ENCODE results near the gene PIP4K2C.
A peak's percentile ranks its signal among the peaks of the same experiment; 100 is the strongest.
"Not testable (repeated sequence)": the region's sequence is repeated elsewhere in the genome, so short reads cannot be mapped to it uniquely, and the experiment has no call there.

The PIP4K2C gene

DNA sequence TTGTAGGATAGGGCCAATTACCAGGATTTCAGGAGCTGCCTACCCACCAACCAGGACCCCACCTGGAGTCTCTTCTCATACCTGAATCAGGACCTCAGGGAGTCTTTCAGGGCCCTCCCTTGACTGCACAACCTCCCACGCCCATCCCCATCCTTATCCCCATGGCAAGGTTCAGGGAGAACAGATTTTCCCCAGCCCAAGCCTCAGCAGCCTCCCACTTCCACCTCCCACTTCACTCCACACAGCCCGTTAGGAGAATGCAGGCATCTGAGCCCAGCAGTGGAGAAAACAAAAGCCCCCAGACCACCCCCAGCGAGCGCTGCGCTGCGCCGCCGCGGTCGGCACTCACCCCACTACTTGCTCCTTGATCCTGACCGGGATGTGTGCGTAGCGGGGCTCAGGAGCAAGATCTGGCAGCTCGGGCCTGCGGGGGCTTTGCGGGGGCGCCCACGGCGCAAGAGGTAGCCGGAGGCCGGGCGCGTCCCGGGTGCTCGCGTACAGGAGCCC, 40.6 kb downstream of the PIP4K2C start:
- H3K4me3 ChIP-seq (ENCODE audit: low read length), result peak overlapping the region; percentile 96

DNA sequence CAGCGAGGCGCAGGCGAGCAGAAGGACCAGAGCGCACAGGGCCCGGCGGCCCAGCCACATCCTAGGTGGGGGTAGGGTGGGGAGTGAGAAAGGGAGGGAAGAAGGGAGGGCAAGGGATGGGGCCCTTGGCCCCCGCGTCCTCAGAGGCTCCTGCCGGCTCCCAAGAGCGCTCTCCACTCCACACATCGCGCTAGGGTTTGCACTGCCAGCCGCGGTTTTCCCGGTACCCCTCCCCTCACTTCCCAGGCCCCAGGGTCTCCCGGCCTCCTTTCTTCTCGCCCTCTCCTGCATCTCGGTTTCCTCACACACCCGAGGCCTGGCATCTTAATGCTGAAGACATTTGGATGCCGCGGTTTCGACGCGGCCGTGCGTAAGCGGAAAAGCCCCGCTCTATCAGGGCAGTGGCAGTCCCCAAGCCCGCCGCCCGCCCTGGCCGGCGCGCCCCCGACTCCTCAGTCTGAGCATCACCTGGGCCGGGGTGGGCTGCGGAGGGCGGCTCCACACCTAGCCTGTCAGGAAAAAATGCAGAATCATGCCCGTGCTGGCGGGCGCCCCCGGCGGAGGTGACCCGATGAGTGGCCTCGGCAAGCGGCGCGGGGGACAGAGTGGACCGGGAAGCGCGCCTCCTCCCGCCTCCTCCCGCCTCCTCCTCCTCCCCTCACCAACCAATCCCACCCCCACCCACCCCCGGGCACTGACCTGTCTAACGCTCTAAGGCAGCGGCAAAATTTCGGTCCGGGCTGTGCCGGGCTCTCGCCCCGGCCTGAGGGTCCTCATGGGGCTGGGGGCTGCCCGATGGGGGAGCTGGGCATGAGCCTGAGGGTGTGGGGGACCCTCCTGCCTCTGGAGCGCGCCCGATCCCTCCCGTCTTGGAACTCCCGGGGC, 41.3 kb downstream of the PIP4K2C start:
- Histone ChIP-seq H3K27ac (ENCODE audit: low read length) (no peak overlapping the region), H3K9ac (ENCODE audit: low read length) (peak overlapping the region; percentile 82), H3K9me2 (replicated peaks; ENCODE audit: insufficient read depth, low read length) (no peaks in the 10 kb centered on the region), H3K4me3 (ENCODE audit: low read length) (peak overlapping the region; percentile 96), H3K79me2 (ENCODE audit: low read length) (peaks cover 10% of the 10 kb centered on the region; the same call in 1 of the 2 replicates), H3K36me3 (replicated peaks; ENCODE audit: insufficient read depth, low read length) (no peaks in the 10 kb centered on the region), H3F3A (ENCODE audit: insufficient read depth, low read length) (no peaks in the 10 kb centered on the region), H3K9me3 (replicated peaks; ENCODE audit: insufficient read depth, low read length) (no peaks in the 10 kb centered on the region), H3K27me3 (replicated peaks; ENCODE audit: insufficient read depth, low read length) (no peaks in the 10 kb centered on the region), H3K4me2 (ENCODE audit: low read depth, low read length) (peak overlapping the region; percentile 90), H3K4me1 (ENCODE audit: low read length) (peaks cover 11% of the 10 kb centered on the region; the same call in 1 of the 2 replicates), H2AFZ (ENCODE audit: low read length) (peak overlapping the region; percentile 97), H4K20me1 (ENCODE audit: insufficient read depth, low read length) (no peaks in the 10 kb centered on the region)
- no peak for TF ChIP-seq EZH2phosphoT487 (IDR thresholded peaks at IDR 0.05; ENCODE audit: low read length)
- TF ChIP-seq EZH2 (optimal IDR thresholded peaks at IDR 0.05; ENCODE audit: low read depth, low read length), result no peak
- TF ChIP-seq, protein P1, sequence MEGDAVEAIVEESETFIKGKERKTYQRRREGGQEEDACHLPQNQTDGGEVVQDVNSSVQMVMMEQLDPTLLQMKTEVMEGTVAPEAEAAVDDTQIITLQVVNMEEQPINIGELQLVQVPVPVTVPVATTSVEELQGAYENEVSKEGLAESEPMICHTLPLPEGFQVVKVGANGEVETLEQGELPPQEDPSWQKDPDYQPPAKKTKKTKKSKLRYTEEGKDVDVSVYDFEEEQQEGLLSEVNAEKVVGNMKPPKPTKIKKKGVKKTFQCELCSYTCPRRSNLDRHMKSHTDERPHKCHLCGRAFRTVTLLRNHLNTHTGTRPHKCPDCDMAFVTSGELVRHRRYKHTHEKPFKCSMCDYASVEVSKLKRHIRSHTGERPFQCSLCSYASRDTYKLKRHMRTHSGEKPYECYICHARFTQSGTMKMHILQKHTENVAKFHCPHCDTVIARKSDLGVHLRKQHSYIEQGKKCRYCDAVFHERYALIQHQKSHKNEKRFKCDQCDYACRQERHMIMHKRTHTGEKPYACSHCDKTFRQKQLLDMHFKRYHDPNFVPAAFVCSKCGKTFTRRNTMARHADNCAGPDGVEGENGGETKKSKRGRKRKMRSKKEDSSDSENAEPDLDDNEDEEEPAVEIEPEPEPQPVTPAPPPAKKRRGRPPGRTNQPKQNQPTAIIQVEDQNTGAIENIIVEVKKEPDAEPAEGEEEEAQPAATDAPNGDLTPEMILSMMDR (IDR thresholded peaks at IDR 0.05; ENCODE audit: low read length), result no peak
- peak; percentile 33 for DNase-seq

More for the DNA sequence above, 40.6 kb downstream of the PIP4K2C start:
- Histone ChIP-seq H3K4me2 (ENCODE audit: low read depth, low read length) (peak overlapping the region; percentile 90), H3K9ac (ENCODE audit: low read length) (no peak overlapping the region), H3K9me3 (replicated peaks; ENCODE audit: insufficient read depth, low read length) (no peaks in the 10 kb centered on the region), H3K27me3 (replicated peaks; ENCODE audit: insufficient read depth, low read length) (no peaks in the 10 kb centered on the region), H3K9me2 (replicated peaks; ENCODE audit: insufficient read depth, low read length) (no peaks in the 10 kb centered on the region), H4K20me1 (ENCODE audit: insufficient read depth, low read length) (no peaks in the 10 kb centered on the region), H2AFZ (ENCODE audit: low read length) (peak overlapping the region; percentile 97), H3K4me1 (ENCODE audit: low read length) (peaks cover 11% of the 10 kb centered on the region; the same call in 1 of the 2 replicates), H3K79me2 (ENCODE audit: low read length) (peaks cover 10% of the 10 kb centered on the region; the same call in 1 of the 2 replicates), H3F3A (ENCODE audit: insufficient read depth, low read length) (no peaks in the 10 kb centered on the region), H3K36me3 (replicated peaks; ENCODE audit: insufficient read depth, low read length) (no peaks in the 10 kb centered on the region), H3K27ac (ENCODE audit: low read length) (no peak overlapping the region)
- TF ChIP-seq EZH2 (optimal IDR thresholded peaks at IDR 0.05; ENCODE audit: low read depth, low read length) (no peak), EZH2phosphoT487 (IDR thresholded peaks at IDR 0.05; ENCODE audit: low read length) (no peak)
- TF ChIP-seq, protein P1 (IDR thresholded peaks at IDR 0.05; ENCODE audit: low read length), result no peak
- no peak for DNase-seq

DNA sequence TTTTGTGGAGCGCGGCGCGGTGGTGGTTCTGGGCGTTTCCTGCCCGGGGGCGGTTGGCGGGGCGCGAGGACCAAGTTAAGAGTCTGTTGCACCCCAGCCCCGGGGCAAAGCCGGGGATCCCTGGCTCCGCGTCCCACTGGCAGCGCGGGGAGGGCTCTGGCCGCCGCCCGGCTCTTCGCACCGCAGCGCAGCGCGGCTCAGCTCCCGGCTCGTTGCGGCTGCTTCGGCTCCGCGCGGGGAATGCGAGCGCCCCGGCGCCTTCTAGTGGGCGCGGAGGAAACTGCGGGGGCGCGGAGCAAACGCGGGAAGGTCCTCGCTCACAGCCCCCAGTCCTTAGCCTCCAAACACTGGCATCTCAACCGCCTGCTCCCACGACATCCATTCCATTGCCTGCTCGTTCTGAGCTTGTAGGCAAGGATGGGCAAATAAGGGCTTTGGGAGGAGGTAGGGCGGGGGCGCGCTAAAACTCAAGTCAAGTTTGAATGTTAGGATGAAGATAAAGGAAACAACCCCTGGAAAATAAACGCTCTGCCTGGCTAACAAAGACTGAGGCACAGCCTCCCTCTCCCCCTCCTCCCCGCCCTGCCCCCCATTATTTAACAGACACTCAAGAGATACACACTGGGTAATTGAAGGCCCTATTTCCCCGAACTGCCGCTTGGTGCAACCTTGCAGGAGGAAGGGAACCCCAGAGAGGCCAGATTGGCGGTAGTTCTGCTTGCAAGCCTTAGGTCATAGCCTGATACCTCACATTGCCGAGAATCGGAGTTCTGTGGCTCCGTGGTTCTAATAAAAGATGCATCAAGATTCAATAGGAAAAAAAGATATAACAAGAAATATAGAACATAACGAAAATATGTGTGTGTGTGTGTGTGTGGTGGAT, 42.2 kb downstream of the PIP4K2C start, which contains the start of gene B4GALNT1:
B4GALNT1 (minus strand) TSS at position 244 of the 883 bp plus-strand sequence. CDS start 1,069 bp downstream, outside the sequence.
- Histone ChIP-seq H2AFZ (ENCODE audit: low read length) (peak within 1 kb of the TSS; percentile 97), H3K36me3 (replicated peaks; ENCODE audit: insufficient read depth, low read length) (no peaks in the 10 kb centered on the region), H3K9me3 (replicated peaks; ENCODE audit: insufficient read depth, low read length) (no peaks in the 10 kb centered on the region), H3F3A (ENCODE audit: insufficient read depth, low read length) (no peaks in the 10 kb centered on the region), H3K79me2 (ENCODE audit: low read length) (peaks cover 10% of the 10 kb centered on the region; the same call in 1 of the 2 replicates), H3K9ac (ENCODE audit: low read length) (peak within 1 kb of the TSS; percentile 82), H3K4me1 (ENCODE audit: low read length) (peaks cover 11% of the 10 kb centered on the region; the same call in 1 of the 2 replicates), H3K9me2 (replicated peaks; ENCODE audit: insufficient read depth, low read length) (no peaks in the 10 kb centered on the region), H3K4me3 (ENCODE audit: low read length) (peak within 1 kb of the TSS; percentile 96), H3K4me2 (ENCODE audit: low read depth, low read length) (peak within 1 kb of the TSS; percentile 90), H4K20me1 (ENCODE audit: insufficient read depth, low read length) (no peaks in the 10 kb centered on the region), H3K27ac (ENCODE audit: low read length) (no peak within 1 kb of the TSS), H3K27me3 (replicated peaks; ENCODE audit: insufficient read depth, low read length) (no peaks in the 10 kb centered on the region)
- no peak for TF ChIP-seq EZH2 (optimal IDR thresholded peaks at IDR 0.05; ENCODE audit: low read depth, low read length)
- TF ChIP-seq, protein P1 (IDR thresholded peaks at IDR 0.05; ENCODE audit: low read length), result peak; percentile 84
- peak; percentile 74 for DNase-seq

DNA sequence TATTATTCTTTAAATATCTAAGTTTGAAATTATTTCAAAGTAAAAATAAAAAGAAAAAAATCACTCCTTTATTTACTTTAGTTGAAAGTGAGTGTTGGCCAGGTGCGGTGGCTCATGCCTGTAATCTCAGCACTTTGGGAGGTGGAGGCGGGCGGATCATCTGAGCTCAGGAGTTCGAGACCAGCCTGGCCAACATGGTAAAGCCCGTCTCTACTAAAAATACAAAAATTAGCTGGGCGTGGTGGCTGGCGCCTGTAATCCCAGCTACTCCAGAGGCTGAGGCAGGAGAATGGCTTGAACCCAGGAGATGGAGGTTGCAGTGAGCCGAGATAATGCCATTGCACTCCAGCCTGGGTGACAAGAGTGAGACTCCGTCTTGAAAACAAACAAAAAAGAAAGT, 45.7 kb downstream of the PIP4K2C start:
- H2AFZ ChIP-seq (ENCODE audit: low read length); H4K20me1 ChIP-seq (ENCODE audit: insufficient read depth, low read length); H3K36me3 ChIP-seq (replicated peaks; ENCODE audit: insufficient read depth, low read length); H3K27me3 ChIP-seq (replicated peaks; ENCODE audit: insufficient read depth, low read length); H3K4me3 ChIP-seq (ENCODE audit: low read length); DNase-seq; H3K4me2 ChIP-seq (ENCODE audit: low read depth, low read length); H3K9ac ChIP-seq (ENCODE audit: low read length); H3K9me3 ChIP-seq (replicated peaks; ENCODE audit: insufficient read depth, low read length); H3F3A ChIP-seq (ENCODE audit: insufficient read depth, low read length); H3K27ac ChIP-seq (ENCODE audit: low read length); H3K9me2 ChIP-seq (replicated peaks; ENCODE audit: insufficient read depth, low read length); H3K79me2 ChIP-seq (ENCODE audit: low read length): not testable (repeated sequence)
- H3K4me1 ChIP-seq (ENCODE audit: low read length), result peaks cover 15% of the 10 kb centered on the region

Data from MM.1S (cell line).